GM21526 (cell line): ENCODE measurements around the gene SLC12A4.
"Not testable (repeated sequence)": the region's sequence is repeated elsewhere in the genome, so short reads cannot be mapped to it uniquely, and the experiment has no call there.

Source experiments
- ATAC-seq: cut with Tn5 transposase; IDR thresholded peaks from one replicate; pipeline ENCODE4 v1.9.1; 2021; ENCODE audit warnings: moderate library complexity; ENCODE audit not compliant: unreplicated experiment, low FRiP score

The SLC12A4 gene

GRCh38 chr16:67943619-67944504, 24.6 kb downstream of the SLC12A4 start, which contains the start of gene LCAT:
TSS of gene LCAT (minus strand) at chr16:67944120. CDS start at chr16:67944101, 19 bp downstream.
- no peak for ATAC-seq

GRCh38 chr16:67943256-67943618, 25.2 kb downstream of the SLC12A4 start:
- ATAC-seq: no peak

- no peak for ATAC-seq
Observed at GRCh38 chr16:67942510-67943255, 25.8 kb downstream of the SLC12A4 start.

DNA sequence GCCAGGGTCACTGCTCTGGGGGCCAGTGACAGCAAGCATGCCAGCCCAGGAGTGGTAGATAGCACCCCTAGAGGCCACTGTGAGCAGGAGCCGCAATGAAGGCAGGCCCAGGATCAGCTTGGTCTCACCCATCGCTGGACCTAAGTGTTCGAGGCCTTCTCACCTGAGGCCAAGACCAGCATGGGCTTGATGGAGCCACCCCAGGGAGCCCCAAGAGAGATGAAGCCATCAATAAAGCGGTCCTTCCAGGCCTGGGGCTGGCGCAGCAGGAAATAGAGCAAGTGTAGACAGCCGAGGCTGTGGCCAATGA, 26.3 kb downstream of the SLC12A4 start:
- no peak for ATAC-seq

DNA sequence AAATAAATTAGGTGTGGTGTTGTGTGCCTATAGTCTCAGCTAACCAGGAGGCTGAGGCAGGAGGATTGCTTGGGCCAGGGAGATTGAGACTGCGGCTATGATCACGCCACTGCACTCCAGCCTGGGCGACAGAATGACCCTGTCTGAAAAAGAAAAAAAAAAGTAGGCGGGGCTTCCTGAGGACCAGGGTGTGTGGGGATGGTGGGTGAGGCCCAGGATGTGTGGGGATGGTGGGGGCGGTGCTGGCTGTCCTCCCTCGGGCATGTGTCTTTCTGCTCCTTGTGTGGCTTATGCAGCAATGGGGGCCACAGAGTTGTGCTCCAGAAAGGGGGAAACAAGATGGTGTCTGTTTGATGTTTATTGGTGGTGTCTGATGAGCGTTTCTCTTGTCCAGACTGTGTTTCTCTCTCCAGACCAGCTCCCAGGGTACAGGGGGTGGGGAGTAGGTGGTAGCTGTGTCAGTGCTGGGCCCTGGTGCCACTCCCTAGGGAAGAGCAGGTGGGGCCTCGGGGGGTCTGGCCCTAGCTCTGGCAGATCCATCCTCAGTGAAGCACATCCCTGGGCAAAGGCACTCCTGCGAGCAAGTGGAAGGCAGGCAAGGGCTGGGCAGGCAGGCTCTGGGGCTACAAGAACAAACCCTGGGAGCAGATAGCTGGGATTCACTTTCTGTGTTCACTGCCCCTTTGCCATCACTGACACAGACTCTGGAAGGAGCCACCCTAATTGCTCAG, 26.8 kb downstream of the SLC12A4 start:
- no peak for ATAC-seq

GRCh38 chr16:67940446-67941089, 27.9 kb downstream of the SLC12A4 start:
- ATAC-seq: no peak

DNA sequence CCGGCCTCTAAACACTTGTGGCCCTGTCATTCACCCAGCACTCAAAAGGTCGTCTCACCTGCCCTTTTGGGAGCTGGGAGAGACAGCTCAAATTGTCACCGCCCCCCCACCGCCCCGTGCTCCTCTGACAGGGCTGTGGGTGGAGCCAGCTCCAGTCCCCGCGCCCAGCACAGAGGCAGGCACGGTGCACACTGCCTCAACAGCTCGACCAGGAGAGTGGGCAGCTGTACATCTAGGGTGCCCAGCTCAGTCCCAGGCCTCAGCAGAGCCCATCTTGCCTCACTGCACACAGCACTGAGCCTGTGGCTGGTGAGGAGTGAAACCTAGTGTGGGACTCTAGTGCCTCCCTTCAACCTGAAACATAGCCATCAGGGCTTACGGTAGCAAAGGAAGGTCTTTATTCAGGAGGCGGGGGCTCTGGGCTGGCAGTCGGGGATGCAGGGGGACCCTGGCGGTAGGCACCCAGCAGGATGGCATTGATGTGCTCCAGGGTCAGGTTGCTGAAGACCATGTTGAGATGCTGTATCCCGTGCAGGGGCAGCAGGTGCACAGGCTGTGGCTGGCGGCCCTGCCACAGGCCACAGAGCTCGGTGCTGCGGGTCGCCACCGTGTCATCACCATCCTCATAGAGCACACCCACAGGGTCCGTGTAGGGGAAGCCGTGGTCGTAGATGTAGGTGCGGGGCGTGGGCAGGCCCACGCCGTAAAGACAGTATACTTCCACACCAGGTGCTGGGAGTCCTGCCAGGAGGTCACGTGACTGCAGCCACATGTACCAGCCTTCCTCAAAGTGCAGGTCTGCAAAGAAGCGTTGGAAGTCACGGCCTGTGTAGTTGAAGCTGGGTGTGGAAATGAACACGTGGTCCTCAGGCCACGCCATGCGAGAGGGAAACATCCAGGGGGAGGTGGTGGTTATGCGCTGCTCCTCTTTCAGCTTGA, 28.7 kb downstream of the SLC12A4 start:
- ATAC-seq: no peak

DNA sequence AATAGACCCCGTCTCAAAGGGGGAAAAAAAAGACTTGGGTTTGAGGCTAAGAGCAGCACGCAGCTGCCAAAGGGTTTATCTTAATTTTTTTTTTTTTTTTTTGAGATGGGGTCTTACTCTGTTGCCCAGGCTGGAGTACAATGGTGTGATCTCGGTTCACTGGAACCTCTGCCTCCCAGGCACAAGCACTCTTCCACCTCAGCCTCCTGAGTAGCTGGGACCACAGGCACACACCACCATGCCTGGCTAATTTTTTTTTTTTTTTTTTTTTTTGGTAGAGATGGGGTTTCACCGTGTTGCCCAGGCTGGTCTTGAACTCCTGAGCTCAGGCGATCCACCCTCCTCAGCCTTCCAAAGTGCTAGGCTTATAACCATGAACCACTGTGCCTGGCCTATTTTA, 30.7 kb downstream of the SLC12A4 start:
- not testable (repeated sequence) for ATAC-seq

GRCh38 chr16:67936880-67937605, 31.4 kb downstream of the SLC12A4 start:
- ATAC-seq: peak; percentile 44

DNA sequence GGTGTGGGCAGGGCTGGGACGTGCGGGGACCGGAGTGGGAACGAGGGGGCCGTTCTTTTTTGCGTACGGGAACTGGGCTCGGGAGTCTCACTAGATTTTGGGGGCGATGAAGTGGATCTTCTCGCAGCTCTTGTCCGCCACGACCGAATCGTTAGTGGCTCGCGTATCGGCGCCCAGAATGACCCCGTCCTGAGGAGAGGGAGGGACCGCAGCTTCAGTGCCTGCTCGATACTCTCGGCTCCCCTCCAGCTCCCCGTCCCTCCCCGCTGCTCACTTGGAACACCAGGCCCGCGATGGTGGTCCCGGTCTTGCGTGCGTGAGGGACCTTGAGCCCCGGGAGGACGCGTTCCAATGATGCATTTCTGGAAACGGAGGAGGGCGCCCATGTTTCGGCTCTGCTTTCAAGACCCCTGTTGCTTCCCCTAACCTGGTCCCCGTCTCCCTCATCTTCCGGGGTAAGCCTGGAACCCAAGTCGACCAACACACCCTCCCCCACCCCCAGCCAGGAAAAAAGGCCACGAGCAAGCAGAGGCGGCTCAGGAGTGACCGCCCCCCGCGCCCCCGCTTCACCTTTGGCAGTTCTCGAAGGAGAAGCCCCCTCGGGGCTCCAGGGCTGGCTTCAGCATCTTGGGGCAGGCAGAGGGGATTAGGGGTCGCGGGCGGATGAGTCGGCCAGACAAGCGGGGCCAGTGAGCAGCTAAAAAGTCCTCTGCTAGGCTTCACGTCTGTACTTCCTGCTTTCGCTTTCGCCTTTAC, 32.1 kb downstream of the SLC12A4 start, which contains the start of gene PSMB10:
Gene PSMB10 (minus strand): TSS at position 727 of the 756 bp plus-strand sequence. CDS start 101 bp downstream, at position 626.
- no peak for ATAC-seq

DNA sequence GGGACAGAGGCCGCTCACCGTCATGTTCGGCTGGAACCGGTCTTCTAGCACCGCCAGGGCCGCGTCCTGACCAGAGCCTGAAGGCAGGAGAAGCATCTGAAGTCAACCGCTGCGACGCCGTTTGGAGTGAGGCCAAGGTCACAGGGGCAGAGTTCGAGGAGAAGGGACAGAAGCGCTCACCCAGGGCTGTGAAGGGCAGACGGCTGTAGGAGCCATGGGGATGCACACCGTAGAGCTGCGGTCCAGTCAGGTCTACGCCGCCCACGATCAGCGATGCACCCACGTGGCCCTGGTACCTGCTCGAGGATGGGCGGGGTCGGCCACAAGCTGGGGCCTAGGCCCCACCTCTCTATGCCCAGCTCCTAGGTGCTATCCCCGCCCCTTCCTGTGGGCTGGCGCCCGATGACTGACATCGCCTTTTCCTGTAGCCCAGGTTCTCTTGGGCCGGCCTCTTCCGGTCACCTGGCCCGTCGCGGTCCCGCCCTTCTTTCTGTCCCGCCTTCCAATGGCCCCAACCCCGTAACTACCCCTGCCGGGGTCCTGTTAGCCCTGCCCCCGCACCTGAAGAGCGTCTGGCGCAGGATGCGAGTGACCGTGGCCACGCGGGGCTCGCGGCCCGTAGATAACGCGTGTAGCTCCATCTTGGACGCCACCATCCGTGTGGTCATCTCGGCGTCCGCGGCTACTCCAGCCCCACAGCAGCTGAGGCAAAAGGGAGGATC, 32.9 kb downstream of the SLC12A4 start:
- peak; percentile 76 for ATAC-seq

DNA sequence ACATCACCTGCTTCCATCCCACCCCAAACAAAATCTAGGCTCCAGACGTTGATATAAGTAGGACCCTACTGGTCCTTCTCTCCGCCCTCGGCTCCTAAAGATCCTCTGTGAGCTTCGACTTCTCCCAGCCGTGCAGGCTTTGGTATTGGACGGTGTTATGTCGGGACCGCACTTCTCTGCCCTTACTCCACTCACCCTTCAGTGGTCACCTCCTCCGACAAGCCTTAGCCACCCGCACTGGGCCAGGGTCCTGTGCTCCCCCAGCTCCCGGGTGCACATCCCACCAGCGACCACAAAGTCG, 33.4 kb downstream of the SLC12A4 start:
- ATAC-seq: no peak

DNA sequence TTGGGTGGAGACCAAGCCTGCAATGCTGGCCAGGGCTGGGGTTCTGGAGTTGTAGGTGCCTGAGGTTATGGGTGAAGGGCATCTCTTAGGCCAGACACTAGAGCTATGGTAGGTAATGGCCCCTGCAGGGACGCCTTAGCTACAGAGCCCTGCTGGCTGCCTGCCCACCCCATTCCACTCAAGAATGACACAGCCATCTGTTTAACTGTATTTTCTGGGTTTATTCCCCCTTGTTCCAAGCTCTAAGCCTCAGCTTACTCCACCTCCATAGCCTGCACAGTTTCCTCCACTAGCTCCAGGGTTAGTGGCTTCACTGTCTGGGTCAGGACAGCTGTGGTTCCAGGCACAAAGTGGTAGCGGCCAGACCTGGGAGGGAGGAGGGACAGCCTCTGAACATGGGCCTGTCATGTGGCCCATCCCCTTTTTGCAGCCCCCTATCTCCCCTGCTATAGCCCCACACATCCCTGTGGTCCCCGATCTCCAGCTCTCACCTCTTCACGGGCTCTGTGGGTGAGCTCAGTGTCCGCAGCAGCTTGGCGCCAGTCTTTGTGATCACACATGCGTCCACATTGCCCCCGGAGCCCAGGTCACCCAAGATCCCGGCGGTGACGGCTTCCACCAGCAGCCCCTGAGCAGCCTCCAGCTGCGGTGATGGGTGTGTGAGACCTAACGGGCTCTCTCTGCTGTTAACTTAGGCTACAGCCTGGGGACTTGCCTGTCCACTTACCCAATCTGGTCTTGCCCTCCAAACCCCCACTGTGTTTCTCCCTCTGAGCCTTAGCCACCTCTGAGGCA, 33.9 kb downstream of the SLC12A4 start:
- ATAC-seq: no peak

DNA sequence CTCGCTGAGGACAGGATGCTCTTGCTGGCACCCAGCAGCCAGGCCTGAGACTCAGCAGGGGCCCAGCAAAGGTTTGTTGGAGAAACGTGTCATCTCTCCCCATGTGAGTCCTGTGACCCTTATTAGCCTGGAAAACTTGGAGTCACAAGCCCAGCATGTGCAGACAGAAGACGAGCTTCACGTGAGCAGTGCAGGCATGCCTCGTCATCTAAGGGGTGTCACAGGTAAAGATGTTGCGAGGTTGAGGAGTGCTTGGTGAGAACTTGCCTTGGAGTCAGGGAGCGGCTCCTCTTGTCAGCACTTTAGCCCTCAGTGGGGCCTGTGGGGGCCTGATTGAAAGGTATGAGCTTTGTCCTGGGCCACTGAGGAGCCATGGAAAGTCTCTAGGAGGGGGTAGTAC, 34.6 kb downstream of the SLC12A4 start:
- no peak for ATAC-seq

GRCh38 chr16:67932462-67932840, 36.0 kb downstream of the SLC12A4 start:
- ATAC-seq: no peak

GRCh38 chr16:67931712-67932461, 36.5 kb downstream of the SLC12A4 start, which contains the start of gene CTRL:
TSS of gene CTRL (minus strand) at chr16:67931862. CDS start at chr16:67931852, 10 bp downstream.
- ATAC-seq: no peak
